Measurements from ENCODE around the gene PTEN.

DNA sequence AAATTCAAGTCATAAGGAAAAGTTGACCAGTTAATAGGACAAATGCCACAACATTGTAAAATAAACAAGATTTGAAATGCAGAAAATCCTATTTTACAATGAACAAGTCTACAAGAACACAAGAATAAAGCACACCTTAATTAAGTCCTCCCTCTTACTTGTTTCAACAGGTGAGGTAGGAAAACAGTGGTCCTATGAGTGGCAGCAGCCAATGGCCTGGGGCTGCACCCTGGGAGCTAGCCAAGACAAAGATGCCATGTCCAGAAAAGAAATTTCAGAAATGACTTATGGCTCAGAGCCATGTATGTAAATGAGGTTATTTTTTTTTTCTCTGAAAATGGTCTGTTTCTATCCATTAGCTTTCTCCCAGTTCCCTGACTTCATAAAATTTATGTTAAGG lies 14.4 kb upstream of the PTEN start:
- TF ChIP-seq, protein P1, sequence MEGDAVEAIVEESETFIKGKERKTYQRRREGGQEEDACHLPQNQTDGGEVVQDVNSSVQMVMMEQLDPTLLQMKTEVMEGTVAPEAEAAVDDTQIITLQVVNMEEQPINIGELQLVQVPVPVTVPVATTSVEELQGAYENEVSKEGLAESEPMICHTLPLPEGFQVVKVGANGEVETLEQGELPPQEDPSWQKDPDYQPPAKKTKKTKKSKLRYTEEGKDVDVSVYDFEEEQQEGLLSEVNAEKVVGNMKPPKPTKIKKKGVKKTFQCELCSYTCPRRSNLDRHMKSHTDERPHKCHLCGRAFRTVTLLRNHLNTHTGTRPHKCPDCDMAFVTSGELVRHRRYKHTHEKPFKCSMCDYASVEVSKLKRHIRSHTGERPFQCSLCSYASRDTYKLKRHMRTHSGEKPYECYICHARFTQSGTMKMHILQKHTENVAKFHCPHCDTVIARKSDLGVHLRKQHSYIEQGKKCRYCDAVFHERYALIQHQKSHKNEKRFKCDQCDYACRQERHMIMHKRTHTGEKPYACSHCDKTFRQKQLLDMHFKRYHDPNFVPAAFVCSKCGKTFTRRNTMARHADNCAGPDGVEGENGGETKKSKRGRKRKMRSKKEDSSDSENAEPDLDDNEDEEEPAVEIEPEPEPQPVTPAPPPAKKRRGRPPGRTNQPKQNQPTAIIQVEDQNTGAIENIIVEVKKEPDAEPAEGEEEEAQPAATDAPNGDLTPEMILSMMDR (conservative IDR thresholded peaks at IDR 0.05; ENCODE audit: low read depth in 2 of 2) = no peak
- TF ChIP-seq EZH2 (IDR thresholded peaks at IDR 0.05; ENCODE audit: low read depth, unreplicated experiment) (no peak), POLR2AphosphoS5 (IDR thresholded peaks at IDR 0.05; ENCODE audit: low read depth) (no peak), EZH2phosphoT487 (IDR thresholded peaks at IDR 0.05; ENCODE audit: unreplicated experiment) (no peak), ZNF331 (CRISPR knock-in tag; IDR thresholded peaks at IDR 0.05; ENCODE audit: low read depth) (no peak), REST (IDR thresholded peaks at IDR 0.05; ENCODE audit: unreplicated experiment) (no peak), NANOG (IDR thresholded peaks at IDR 0.05; ENCODE audit: borderline replicate concordance) (no peak), STAT1 (IDR thresholded peaks at IDR 0.05; ENCODE audit: unreplicated experiment) (no peak)
- TF ChIP-seq, protein P2, sequence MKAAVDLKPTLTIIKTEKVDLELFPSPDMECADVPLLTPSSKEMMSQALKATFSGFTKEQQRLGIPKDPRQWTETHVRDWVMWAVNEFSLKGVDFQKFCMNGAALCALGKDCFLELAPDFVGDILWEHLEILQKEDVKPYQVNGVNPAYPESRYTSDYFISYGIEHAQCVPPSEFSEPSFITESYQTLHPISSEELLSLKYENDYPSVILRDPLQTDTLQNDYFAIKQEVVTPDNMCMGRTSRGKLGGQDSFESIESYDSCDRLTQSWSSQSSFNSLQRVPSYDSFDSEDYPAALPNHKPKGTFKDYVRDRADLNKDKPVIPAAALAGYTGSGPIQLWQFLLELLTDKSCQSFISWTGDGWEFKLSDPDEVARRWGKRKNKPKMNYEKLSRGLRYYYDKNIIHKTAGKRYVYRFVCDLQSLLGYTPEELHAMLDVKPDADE (IDR thresholded peaks at IDR 0.05) = no peak
- TF ChIP-seq, protein P3, sequence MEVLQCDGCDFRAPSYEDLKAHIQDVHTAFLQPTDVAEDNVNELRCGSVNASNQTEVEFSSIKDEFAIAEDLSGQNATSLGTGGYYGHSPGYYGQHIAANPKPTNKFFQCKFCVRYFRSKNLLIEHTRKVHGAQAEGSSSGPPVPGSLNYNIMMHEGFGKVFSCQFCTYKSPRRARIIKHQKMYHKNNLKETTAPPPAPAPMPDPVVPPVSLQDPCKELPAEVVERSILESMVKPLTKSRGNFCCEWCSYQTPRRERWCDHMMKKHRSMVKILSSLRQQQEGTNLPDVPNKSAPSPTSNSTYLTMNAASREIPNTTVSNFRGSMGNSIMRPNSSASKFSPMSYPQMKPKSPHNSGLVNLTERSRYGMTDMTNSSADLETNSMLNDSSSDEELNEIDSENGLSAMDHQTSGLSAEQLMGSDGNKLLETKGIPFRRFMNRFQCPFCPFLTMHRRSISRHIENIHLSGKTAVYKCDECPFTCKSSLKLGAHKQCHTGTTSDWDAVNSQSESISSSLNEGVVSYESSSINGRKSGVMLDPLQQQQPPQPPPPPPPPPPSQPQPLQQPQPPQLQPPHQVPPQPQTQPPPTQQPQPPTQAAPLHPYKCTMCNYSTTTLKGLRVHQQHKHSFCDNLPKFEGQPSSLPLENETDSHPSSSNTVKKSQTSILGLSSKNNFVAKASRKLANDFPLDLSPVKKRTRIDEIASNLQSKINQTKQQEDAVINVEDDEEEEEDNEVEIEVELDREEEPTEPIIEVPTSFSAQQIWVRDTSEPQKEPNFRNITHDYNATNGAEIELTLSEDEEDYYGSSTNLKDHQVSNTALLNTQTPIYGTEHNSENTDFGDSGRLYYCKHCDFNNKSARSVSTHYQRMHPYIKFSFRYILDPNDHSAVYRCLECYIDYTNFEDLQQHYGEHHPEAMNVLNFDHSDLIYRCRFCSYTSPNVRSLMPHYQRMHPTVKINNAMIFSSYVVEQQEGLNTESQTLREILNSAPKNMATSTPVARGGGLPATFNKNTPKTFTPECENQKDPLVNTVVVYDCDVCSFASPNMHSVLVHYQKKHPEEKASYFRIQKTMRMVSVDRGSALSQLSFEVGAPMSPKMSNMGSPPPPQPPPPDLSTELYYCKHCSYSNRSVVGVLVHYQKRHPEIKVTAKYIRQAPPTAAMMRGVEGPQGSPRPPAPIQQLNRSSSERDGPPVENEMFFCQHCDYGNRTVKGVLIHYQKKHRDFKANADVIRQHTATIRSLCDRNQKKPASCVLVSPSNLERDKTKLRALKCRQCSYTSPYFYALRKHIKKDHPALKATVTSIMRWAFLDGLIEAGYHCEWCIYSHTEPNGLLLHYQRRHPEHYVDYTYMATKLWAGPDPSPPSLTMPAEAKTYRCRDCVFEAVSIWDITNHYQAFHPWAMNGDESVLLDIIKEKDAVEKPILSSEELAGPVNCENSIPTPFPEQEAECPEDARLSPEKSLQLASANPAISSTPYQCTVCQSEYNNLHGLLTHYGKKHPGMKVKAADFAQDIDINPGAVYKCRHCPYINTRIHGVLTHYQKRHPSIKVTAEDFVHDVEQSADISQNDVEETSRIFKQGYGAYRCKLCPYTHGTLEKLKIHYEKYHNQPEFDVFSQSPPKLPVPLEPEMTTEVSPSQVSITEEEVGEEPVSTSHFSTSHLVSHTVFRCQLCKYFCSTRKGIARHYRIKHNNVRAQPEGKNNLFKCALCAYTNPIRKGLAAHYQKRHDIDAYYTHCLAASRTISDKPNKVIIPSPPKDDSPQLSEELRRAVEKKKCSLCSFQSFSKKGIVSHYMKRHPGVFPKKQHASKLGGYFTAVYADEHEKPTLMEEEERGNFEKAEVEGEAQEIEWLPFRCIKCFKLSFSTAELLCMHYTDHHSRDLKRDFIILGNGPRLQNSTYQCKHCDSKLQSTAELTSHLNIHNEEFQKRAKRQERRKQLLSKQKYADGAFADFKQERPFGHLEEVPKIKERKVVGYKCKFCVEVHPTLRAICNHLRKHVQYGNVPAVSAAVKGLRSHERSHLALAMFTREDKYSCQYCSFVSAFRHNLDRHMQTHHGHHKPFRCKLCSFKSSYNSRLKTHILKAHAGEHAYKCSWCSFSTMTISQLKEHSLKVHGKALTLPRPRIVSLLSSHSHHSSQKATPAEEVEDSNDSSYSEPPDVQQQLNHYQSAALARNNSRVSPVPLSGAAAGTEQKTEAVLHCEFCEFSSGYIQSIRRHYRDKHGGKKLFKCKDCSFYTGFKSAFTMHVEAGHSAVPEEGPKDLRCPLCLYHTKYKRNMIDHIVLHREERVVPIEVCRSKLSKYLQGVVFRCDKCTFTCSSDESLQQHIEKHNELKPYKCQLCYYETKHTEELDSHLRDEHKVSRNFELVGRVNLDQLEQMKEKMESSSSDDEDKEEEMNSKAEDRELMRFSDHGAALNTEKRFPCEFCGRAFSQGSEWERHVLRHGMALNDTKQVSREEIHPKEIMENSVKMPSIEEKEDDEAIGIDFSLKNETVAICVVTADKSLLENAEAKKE (CRISPR knock-in tag; IDR thresholded peaks at IDR 0.05) = no peak

Data from GM23338 (cell line).